HG02973 (cell line): ENCODE results near the gene PDXP.
"Not testable (repeated sequence)": the region's sequence is repeated elsewhere in the genome, so short reads cannot be mapped to it uniquely, and the experiment has no call there.

Experiments
- ATAC-seq: cut with Tn5 transposase; IDR thresholded peaks from one replicate; pipeline ENCODE4 v1.9.1; 2021; ENCODE audit warnings: moderate library complexity; ENCODE audit not compliant: unreplicated experiment

The PDXP gene

GRCh38 chr22:37672920-37673455 is 14.5 kb downstream of the PDXP start:
- no peak for ATAC-seq

GRCh38 chr22:37674248-37674647 is 15.7 kb downstream of the PDXP start:
- no peak for ATAC-seq

- ATAC-seq = no peak
These were observed 16.7 kb downstream of the PDXP start, which contains the start of gene LGALS1 for GRCh38 chr22:37674951-37675929. LGALS1 (plus strand) TSS chr22:37675636; CDS start chr22:37675703, 67 bp downstream.

- ATAC-seq = no peak
These were observed 17.6 kb downstream of the PDXP start for GRCh38 chr22:37675930-37676735.

- ATAC-seq = no peak
These were observed 18.4 kb downstream of the PDXP start for GRCh38 chr22:37676736-37677492.

GRCh38 chr22:37677493-37677974 is 19.0 kb downstream of the PDXP start:
- no peak for ATAC-seq

GRCh38 chr22:37678372-37678771 is 19.8 kb downstream of the PDXP start:
- no peak for ATAC-seq

GRCh38 chr22:37679670-37680069 is 21.1 kb downstream of the PDXP start:
- no peak for ATAC-seq

GRCh38 chr22:37680191-37680851 is 21.8 kb downstream of the PDXP start:
- ATAC-seq = no peak

- ATAC-seq = no peak
These were observed 22.5 kb downstream of the PDXP start for GRCh38 chr22:37681001-37681424.

GRCh38 chr22:37681556-37682049 is 23.1 kb downstream of the PDXP start:
- no peak for ATAC-seq

- ATAC-seq = no peak
These were observed 26.5 kb downstream of the PDXP start for GRCh38 chr22:37684803-37685615.

GRCh38 chr22:37686002-37686982 is 27.8 kb downstream of the PDXP start, which contains the start of gene NOL12:
NOL12 (plus strand) TSS chr22:37686343; CDS start chr22:37686393, 50 bp downstream.
- ATAC-seq = peak; percentile 51

- no peak for ATAC-seq
These were observed 31.9 kb downstream of the PDXP start for GRCh38 chr22:37690407-37690806.

- ATAC-seq = no peak
These were observed 32.5 kb downstream of the PDXP start for GRCh38 chr22:37690901-37691504.

GRCh38 chr22:37692627-37693285 is 34.2 kb downstream of the PDXP start:
- no peak for ATAC-seq

GRCh38 chr22:37694131-37694530 is 35.6 kb downstream of the PDXP start:
- not testable (repeated sequence) for ATAC-seq
